Renal cortical epithelial cell (primary cell): ENCODE data around the gene PDE9A. TPM values are rescaled to one million over a fixed set of nuclear protein-coding genes. Genes with fewer than 3 reads are reported as not detected.

Experiments
- DNase-seq: peaks from one replicate; pipeline ENCODE4 v3.0.0-alpha.2; 2011; ENCODE audit warnings: low read depth
- total RNA-seq: library from RNA; depleted of rRNA; stranded (reverse); fragments of >200 nt; gene quantifications from 2 replicates; pipeline ENCODE4 v1.2.3, GENCODE V29; 2014

The PDE9A gene
- total RNA-seq, 1 donor from 2014 or later = 5.0 TPM

DNA sequence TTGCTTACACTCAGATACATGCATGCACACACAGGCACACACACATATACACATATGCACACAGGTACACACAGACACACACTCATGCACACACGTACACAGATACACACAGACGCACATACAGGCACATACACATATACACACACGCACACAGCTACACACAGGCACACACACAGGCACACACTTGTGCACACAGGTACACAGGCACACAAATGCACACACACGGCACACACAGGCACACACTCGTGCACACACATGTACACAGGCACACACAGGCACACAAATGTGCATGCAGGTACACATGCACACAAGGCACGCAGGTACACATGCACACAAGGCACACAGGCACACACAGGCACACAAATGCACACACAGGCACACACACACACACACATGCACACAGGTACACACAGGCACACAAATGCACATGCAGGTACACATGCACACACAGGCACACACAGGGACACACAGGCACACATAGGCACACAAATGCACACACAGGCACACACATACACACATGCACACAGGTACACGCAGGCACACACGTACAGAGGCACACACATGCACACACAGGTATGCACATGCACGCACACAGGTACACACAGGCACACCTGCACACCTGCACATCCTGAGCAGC, 115.9 kb downstream of the PDE9A start:
- DNase-seq = no peak

DNA sequence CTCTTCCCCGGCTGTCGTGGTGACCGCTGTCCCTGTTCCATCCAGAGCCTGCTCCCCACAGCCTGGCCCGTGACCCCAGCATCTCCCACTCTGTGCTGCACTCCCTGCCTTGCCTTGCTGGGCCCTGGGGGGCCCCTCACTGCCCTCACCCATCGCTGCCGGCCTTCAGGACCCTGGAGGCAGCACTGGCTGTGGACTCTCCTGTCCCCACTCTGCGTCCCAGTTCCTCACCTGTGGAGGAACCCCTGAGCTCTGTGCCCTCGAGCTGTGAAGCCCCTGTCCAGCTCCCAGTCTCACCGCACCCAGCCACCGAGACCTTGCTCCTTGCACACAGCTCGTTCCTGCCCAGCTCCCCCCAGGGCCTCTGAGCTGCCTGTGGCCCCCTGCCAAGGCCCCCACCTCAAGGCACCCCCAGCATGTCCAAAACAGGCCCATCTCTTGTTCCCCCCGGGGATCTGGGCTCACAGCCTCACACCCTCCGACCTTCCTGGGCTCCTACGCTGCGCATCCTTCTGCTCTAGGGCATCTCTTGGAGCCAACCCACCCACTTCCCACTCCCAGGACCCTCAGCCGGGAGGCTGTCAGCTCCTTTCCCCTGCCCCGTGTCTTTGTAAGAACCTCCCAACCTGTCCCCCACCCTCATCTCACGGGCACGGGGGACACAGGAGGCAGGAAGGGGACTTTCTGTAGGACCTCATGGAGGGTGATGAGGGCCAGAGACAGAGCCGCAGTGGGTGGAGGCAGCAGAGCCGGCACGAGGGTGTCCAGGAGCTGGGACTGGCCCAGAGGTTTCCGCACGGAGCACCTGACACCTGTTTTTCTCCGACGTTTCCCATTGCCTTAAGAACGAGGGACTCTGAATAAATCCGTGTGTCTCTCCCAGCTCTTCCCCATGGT, 116.6 kb downstream of the PDE9A start:
- no peak for DNase-seq

DNA sequence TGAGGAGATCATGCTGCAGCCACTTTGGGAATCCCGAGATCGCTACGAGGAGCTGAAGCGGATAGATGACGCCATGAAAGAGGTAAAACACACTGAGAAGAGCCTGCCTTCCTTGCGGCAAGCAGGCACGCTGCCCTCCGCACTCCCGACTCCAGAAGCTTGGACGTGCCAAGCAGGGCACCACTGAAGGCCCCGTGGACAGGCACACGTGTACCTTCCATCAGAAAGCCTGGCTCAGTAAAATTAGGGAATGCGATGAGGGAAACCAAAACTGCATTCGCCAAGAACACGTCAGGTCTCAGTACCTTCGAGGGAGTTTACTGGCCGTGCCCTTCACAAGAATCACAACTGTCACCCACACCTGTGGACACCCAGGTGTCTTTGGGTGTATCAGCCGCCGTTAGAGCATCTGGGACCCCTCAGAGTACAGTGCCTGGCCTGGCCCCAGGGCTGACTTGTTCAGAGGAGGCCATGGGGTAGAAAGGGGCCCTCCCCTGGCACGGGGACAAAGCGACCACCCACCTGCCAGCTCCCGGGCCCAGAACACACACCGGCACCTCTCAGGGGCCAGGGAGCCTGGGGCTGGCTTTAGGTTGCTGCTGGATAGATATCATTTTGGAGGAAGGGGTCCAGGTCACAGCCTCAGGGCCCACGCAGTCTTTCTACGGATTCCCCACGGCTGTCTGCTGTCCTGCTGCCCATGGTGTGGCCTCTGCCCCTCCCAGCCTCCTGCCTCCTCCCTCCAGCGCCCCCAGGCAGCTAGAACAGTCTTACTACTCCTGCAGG, 117.5 kb downstream of the PDE9A start:
- no peak for DNase-seq

DNA sequence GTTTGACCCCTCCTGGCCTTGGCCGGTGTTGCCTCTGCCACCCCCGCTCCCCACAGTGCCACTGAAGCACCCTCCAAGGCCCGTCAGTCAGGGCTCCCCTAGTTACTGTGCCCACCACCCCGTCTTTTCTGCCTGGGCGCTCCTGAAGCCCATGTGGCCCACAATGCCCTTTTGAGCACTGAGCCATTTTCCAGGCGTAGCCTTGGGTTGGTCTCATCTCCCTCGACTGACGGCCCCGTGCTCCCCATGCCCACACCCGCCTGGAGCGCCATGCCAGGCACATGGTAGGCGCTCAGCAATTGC, 118.0 kb downstream of the PDE9A start:
- DNase-seq = no peak

DNA sequence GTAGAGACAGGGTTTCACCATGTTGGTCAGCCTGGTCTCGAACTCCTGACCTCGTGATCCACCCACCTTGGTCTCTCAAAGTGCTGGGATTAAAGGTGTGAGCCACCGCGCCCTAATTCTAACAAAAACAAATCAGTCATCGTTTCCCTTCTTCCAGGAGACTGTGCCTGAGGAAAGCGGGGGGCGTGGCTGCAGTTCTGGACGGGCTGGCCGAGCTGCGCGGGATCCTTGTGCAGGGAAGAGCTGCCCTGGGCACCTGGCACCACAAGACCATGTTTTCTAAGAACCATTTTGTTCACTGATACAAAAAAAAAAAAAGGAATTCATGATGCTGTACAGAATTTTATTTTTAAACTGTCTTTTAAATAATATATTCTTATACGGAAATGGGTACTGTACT, 121.7 kb downstream of the PDE9A start:
- DNase-seq = no peak

DNA sequence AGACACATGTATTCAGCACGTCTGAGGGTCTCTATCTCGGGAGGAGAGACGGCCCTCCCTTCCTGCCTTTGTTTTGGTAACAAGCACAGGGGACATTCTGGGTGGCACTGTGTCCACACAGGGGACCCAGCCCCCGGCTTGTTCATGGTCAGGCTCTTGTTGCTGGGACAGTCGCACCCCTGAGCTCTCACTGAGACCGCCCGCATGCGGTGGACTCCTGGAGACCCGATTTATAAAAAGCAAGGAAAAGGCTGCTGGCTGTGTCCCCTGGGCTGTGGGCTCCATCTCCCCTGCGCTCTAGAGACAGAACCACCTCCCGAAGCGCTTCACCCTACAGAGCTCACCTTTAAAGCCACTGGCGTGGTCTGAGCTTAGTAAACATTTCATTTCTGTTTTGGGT, 122.5 kb downstream of the PDE9A start:
- DNase-seq = no peak

DNA sequence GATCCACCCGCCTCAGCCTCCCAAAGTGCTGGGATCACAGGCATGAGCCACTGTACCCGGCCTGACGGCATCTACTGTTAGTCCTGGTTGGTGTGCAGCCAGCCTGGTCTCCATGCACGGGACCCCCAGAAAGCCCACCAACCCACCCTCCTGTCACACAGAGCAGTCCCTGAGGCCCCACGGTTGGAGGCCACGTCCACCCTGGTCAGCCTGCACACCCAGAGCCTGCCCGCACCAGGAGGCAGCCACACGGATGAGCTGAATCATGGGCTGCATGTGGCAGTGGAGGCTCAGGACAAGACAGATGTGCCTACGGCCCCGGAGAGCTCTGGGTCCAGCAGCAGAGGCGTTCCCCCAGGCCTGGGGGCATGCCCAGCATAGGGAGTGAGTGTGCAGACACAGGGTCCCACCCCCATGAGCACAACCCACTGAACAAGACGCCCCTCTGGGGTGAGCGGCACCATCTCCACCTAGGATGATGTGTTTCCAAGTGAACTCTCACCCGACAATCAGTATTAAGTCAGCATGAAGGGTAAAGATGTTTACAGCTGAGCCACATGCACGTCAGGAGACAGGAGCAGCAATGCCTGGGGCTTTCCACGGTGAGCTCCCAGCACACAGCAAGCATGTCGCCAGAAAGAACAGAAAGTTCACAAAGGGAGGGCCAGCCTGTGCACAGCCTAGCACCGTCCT, 123.8 kb downstream of the PDE9A start:
- DNase-seq = peak; percentile 42

DNA sequence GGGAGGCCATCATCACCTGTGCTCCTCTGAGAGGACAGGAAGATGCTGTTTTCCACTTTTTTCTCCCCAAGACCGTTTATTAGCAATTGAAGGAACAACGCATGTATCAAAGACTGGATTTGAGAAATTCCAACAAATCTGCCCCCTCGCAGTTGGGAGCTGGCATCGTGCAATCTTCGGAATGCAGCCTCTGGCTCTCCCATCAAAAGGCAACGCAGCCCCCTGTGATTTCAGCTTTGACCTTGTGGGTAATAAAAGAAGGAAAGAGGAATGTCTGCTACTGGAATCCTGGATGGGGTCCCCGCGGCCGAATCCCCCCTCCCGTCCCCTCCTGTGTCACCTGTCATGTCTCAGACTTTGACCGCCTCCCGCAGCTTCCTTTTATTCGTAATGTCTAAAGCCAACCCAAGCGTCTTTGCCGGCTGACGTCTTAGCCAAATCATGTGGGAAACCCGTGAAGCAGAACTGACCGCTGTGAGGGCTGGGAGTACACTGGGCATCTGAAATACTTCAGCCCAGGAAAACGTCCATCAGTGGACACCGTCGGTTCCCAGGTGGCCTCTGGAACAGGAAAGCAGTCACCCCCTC, 124.4 kb downstream of the PDE9A start:
- peak; percentile 81 for DNase-seq

DNA sequence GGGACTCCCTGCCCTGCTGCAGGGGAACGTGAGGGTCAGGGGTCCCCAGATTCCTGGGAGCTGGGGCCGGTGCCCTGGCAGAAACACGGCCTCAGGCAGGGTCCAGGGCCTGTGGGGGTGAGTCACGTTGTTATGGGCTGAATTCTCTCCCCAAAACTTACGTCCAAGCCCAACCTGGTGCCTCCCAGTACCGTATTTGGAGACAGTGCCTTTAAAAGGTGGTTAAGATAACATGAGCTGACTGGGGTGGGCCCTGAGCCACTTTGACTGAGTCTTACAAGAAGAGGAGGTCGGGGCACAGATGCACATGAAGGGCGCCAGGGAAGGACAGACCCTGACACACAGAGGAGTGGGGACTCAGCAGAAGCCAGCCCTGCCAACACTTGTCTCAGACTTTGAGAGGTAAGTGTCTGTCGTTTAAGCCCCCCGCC, 126.0 kb downstream of the PDE9A start:
- no peak for DNase-seq

DNA sequence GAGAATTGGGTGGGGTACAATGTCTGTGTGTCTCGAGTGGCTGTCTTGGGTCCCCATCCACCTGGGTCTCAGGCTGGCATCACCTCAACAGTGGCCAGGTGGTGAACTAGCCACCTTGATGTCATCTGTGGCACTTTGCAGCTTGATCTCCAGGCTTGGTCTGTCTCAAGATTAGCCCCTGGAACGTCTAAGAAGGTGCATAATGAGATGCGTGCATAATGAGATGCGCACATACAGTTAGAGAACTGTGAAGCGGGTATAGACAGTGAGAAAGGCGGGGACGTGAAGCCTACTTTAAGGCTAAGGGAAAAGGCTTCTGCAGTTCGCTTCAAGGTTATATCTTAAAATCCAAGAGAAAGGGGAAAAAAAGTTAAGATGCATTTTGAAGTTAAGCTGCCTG, 127.2 kb downstream of the PDE9A start:
- no peak for DNase-seq

DNA sequence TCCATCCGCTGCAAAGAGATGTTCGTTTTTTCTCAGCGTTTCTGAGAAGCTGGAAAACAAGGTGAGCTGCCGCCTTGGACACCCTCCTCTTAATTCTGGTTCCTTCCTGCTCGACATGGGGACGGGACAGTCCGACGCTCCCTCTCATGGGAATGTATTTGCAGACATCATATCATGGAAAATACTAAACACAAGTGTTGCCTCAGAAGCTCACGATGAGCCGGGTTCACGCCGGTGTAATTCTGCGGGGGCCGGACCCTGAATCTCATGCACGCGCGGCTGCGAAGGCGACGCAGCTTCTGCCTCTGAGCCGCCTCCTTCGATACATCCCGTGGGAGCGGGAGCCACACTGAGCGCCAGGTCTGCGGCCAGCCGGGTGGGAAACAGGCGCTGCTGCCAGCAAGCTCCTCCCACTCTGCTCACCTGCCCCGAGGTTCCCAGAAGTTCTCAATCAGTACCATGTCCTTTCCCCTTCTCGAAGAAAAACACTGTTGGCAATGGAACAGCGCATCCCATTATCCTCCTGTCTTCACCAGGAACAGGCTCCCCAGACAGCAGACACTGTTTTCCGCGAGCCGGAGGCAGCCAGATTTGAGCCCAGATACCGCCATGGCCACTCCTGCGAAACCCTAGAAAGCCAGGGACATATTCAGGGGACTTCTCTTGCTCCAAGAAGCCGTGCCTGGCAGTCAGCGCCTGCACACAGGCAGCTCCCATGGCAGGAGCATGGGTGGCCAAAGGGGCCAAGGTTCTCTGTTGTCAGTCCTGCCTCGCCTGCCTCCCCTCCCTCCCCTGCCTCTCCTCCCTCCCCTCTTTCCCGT, 127.9 kb downstream of the PDE9A start:
- DNase-seq = no peak

DNA sequence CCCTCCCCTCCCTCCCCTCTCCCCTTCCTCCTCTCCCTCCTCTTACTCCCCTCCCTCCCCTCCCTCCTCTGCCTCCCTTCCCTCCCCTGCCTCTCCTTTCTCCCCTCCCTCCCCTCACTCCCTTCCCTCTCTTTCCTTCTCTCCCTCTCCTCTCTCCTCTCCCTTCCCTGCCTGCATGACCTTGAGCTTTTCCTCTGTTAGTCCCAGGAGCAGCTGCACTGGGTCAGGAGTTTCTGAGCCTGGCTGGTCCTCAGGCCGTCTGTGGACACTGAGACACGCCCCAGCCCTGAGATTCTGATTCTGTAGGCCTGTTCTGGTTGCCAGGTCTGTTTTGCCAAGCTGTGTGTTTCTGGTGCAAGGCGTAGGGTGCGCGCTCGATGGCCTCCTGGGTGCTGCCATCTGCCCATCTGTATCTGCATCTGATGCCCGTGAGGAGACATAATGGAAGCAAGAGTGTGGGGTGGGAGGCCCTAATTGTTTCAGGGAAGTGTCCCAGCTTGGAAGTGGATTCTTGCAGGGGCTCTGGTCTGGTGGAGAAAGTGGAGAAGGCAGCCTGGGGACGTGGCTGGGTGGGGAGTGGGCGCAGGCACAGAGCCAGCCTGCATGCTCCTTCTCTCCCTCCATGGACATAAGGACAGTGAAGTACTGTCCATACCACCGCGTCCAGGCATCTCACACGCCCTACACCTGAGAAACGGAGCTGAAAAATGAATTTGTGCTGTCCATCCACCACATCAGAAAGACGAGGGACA, 128.7 kb downstream of the PDE9A start:
- no peak for DNase-seq

DNA sequence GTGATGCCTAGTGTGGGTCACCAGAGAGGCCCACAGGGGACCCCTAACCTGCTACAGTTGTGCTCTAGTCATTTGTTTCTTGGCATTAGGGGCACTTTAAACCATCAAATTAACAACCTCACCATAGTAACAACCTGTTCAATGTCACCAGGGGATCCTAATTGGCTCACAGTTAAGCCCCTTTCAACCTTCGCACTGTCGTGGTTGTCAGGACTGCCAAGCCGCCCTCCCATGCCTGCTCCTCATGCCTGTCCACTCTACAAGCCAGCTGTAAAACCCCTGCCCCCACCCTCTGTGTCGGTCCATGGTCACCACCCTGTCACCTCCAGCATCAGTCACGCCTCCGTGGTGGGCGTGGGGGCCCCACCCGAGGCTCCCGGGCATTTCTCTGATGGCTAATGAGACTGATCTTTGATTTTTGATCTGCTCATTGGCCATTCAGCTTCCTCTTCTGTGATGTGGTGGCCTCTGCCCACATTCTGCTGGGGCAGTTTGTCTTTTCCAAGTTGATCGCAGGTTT, 129.4 kb downstream of the PDE9A start:
- DNase-seq = no peak

DNA sequence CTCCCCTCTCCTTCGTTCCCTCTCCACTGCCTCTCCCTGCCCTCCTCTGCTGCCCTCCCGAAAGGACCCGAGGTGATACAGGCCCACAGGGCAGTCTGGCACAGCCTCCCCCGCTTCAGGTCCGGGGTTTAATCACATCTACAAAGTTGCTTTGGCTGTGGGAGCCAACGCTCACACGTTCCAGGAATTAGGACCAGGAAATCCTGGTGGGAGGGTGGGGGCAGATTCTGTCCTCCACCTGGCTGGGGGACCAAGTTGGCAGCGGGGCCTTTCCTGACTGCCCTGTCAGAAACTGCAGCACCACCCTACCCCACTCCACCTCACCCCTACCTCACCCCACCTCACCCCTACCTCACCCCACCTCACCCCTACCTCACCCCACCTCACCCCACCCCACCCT, 130.9 kb downstream of the PDE9A start:
- DNase-seq = no peak

DNA sequence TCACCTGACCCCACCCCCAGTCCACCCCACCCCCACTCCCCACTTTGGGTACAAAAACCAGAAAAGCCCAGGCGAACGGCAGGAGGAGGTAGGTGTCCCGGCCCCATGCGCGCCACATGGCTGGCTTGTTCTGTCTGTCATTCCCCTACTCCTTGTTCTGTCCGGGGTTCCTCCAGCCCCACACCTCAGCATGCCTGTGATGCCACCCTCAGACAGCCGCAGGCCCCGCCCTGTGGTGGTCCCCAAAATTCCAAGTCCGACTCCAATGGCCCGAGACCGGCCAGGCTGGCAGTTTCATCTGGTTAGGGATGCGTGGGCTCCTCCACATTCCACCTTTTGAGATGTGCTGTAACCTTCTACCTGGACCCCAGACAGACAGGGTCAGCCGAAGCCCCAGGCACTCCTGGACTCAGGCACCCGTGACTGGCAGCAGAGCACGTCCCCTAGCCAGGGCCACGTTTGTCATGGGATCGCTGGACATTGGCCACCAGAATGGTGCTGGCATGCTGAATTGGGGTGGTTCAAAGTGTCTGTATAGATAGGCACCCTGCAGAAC, 131.6 kb downstream of the PDE9A start:
- DNase-seq = no peak

DNA sequence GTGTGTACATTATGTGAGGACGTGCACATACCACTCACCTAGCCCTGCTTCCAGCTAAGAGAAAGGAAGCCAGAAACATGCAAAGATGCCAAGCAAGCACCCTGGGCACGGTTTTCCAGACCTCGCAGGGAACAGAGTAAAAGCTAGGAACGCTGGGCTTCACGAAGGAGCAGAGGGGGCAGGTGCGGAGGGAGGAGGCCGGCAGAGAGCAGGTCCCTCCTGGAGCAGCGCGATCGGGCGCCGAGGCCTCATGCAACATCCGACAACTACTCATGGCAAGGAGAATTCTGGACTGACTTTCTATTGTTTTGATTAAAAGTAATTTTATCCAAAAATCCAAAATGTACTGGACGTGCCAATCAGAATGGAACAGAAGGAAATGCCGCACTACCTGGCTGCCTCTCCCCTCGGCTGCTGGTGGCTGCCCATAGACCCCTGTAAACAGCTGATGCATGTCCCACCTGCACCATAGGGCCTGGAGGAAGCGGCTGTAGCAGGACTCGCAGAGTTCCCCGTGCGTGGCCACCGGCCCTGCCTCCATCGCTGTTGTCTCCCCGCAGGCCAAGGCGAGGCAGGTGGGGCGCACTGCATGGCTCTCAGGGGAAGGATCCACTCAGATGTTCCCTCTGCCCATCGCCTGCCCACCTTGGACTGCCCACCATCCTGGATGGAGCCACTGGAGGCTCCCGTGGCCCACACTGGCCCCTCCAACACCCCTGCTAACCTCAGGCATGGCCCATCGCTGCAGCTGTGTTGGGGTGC, 132.4 kb downstream of the PDE9A start:
- no peak for DNase-seq

DNA sequence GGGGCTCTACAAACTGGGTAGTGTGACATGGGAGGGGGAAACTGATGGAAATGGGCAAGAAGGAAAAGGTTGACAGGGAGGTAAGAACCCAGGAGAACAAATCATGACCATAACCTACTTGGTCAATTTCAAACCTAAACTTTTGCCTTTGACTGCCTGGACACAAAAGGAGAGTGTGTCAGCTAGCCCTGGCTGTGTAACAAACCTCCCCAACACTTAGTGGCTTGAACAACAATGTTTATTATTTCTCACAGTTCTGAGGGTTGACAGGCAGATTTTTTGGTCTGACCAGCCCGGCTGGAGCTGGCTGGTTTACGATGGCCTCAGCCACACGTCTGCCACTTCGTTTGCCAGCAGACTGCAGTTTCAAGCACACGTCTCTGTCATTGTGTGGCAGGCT, 133.5 kb downstream of the PDE9A start:
- DNase-seq = no peak

DNA sequence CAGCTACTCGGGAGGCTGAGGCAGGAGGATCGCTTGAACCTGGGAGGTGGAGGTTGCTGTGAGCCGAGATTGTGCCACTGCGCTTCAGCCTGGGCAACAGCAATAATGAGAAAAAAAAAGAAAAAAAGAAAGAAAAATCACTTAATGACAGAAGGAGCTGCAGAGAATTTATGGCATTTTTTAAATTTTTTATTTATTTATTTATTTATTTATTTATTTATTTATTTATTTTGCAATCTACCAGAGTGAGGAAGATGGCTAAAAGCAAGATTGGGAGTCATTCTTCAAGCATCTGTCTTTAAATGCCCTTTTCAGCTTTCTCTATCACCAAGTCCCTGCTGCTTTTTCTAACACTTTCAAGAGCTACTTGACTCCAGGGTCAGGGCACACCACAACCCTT, 134.2 kb downstream of the PDE9A start:
- no peak for DNase-seq

DNA sequence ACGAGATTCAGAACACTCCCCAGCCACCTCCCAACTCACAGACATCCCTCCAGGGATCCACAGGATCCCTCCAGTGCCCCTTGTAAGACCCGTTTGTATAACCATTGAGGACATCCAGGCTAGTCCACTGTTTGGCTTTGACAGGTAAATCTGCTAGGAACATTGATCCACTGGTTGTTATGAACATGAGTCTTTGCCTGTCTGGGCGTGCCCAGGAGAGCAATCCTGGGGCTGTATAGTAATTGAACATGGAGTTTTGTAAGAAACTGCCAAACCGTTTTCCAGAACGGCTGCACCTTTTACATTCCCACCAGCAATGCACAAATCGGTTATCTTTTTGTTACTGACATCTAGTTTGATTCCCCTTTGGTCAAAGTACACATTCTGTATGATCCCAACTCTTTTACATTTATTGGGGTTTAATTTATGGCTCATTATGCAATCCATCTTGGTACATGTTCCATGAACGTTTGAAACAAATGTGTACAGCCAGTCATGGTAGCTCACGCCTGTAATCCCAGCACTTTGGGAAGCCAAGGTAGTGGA, 137.2 kb downstream of the PDE9A start:
- DNase-seq = no peak
